ENCODE results near the gene MRPL24. TPM values are rescaled to one million over a fixed set of nuclear protein-coding genes. Genes with fewer than 3 reads are reported as not detected.

MRPL24 gene
- total and polyA plus RNA-seq, 9 of the 15 experiments (the other 6 are each of a cell fraction or from before 2014, with no cell fraction given), result 74.3 to 267 (median 113) TPM

- TF ChIP-seq ZNF512 (tag; IDR thresholded peaks at IDR 0.05) (peak; percentile 50; the same call in 1 of the 2 replicates), HNRNPLL (IDR thresholded peaks at IDR 0.05; ENCODE audit: low read depth, low read length, poor library complexity, severe bottlenecking) (peak; percentile 53), POLR2AphosphoS2 (IDR thresholded peaks at IDR 0.05; ENCODE audit: low read length) (peak; percentile 65; the same call in 1 of the 2 replicates), HCFC1 (IDR thresholded peaks at IDR 0.05; ENCODE audit: low read depth, low read length) (peak; percentile 76), SREBF2 (CRISPR knock-in tag; IDR thresholded peaks at IDR 0.05) (no peak), IRF9 (tag; IDR thresholded peaks at IDR 0.05) (no peak), PBX2 (CRISPR knock-in tag; IDR thresholded peaks at IDR 0.05; ENCODE audit: low read depth) (no peak), PBX2 (tag; conservative IDR thresholded peaks at IDR 0.05; ENCODE audit: low read depth) (no peak; the same call in 1 of the 2 replicates), TGIF2 (CRISPR knock-in tag; IDR thresholded peaks at IDR 0.05) (no peak), PURB (CRISPR knock-in tag; IDR thresholded peaks at IDR 0.05; ENCODE audit: low read depth) (no peak), FUS (optimal IDR thresholded peaks at IDR 0.05; ENCODE audit: low read depth, low read length) (no peak), IRF2 (CRISPR knock-in tag; IDR thresholded peaks at IDR 0.05) (no peak), FOXA3 (CRISPR knock-in tag; conservative IDR thresholded peaks at IDR 0.05 in 1 of 2, IDR thresholded peaks at IDR 0.05 in 1 of 2) (no peak), ZNF12 (CRISPR knock-in tag; IDR thresholded peaks at IDR 0.05) (no peak), ESRRB (CRISPR knock-in tag; IDR thresholded peaks at IDR 0.05; ENCODE audit: borderline replicate concordance) (no peak), SMARCB1 (IDR thresholded peaks at IDR 0.05; ENCODE audit: insufficient read length, low read depth) (no peak), ATF3 (IDR thresholded peaks at IDR 0.05) (peak; percentile 67), ATF3 (CRISPR knock-in tag; conservative IDR thresholded peaks at IDR 0.05) (peak; percentile 62; the same call in 1 of the 2 replicates), ETS2 (tag; IDR thresholded peaks at IDR 0.05; ENCODE audit: borderline replicate concordance, poor library complexity, severe bottlenecking) (no peak), ZNF780A (CRISPR knock-in tag; IDR thresholded peaks at IDR 0.05) (no peak), ZNF174 (CRISPR knock-in tag; IDR thresholded peaks at IDR 0.05) (no peak), ZNF668 (CRISPR knock-in tag; IDR thresholded peaks at IDR 0.05) (no peak)
Observed at GRCh38 chr1:156728599-156729462, 12.1 kb downstream of the MRPL24 start, which contains the start of gene ISG20L2 (continued).
